ENCODE results near the gene REST.

DNA sequence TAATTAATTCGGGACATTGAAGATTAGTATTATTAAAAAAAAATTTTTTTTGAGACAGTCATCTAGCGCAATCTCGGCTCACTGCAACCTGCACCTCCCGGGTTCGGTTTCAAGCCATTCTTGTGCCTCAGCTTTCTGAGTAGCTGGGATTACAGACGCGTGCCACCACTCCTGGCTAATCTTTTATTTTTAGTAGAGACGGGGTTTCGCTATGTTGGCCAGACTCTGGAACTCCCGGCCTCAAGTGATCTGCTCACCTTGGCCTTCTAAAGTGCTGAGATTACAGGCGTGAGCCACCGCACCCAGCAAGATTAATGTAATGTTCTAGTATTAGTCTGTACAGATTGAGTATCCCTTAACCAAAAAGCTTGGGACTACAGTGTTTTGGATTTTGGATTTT, 32.7 kb downstream of the REST start:
- TF ChIP-seq POLR2A (IDR thresholded peaks at IDR 0.05; ENCODE audit: low read length) (no peak), GATA1 (IDR thresholded peaks at IDR 0.05; ENCODE audit: low read depth, low read length) (no peak)

All from erythroblast (primary cell).